HCT116 (cell line): Measurements from ENCODE around the gene NR6A1. TPM values are rescaled to one million over a fixed set of nuclear protein-coding genes. Genes with fewer than 3 reads are reported as not detected.

Experiments
- ATAC-seq: fragments of 200-7000 bp; cut with Tn5 transposase; 2 replicates; pipeline ENCODE4 v1.9.1; 2020; ENCODE audit warnings: mild to moderate bottlenecking, moderate library complexity
- BruUV-seq: library from RNA; stranded (reverse); fragments of 400-500 nt; replicated peaks from 2 replicates; lab custom pipeline; 2021; lab: Mats Ljungman, UMichigan
- CTCF ChIA-PET: fragments of 300-600 bp; sonication (Branson Sonifier 250); formaldehyde crosslinking; loops from one replicate; lab custom pipeline; 2021; ENCODE audit warnings: antibody characterized with exemption; lab: Charles Lee
- POLR2A ChIA-PET: fragments of 300-600, 350-600 bp; sonication (Branson Sonifier 250); formaldehyde crosslinking; loops from one replicate; lab custom pipeline; 2021; ENCODE audit warnings: antibody characterized with exemption; lab: Charles Lee
- RAD21 ChIA-PET, 2 experiments: fragments of 300-600 bp; sonication (Branson Sonifier 250); formaldehyde crosslinking; loops; one replicate each; lab custom pipeline; 2023; ENCODE audit warnings: low total read pairs in 2 of 2; ENCODE audit not compliant: uncharacterized antibody in 2 of 2, unreplicated experiment in 2 of 2, low non-redundant PET in 1 of 2; lab: Charles Lee
- DNase-seq: peaks from one replicate; pipeline ENCODE4 v3.0.0-alpha.2; 2010; ENCODE audit warnings: low read depth, low spot score
- H2AFZ ChIP-seq: fragments of 200-600 bp; shearing (Covaris generic), sonication (generic); 2 replicates; pipeline ENCODE4 v1.6.1; 2017; ENCODE audit warnings: low read depth, mixed run types, mixed read lengths, antibody characterized with exemption, low read length; ENCODE audit not compliant: poor library complexity, severe bottlenecking
- H3K27ac ChIP-seq: 2 replicates; pipeline ENCODE4 v1.5.1; 2012; ENCODE audit warnings: low read depth, low read length
- H3K27me3 ChIP-seq: fragments of 200-600 bp; sonication (generic); 2 replicates; pipeline ENCODE4 v1.6.1; 2016; ENCODE audit warnings: mixed run types, low read length, mixed read lengths; ENCODE audit not compliant: insufficient read depth
- H3K36me3 ChIP-seq, 2 experiments: fragments of 200-500 bp in 1 of 2; fragments of 200-600 bp in 1 of 2; sonication (Bioruptor generic) in 1 of 2; sonication (generic) in 1 of 2; 2 replicates each; pipeline versions ENCODE4 v1.5.1 to v1.6.1; 2014 to 2016; ENCODE audit warnings: low read length in 2 of 2, inconsistent platforms in 1 of 2, mixed read lengths in 1 of 2, mixed run types in 1 of 2; ENCODE audit not compliant: insufficient read depth in 2 of 2, control insufficient read depth in 1 of 2
- H3K4me1 ChIP-seq, 2 experiments: fragments of 200-600 bp in 1 of 2; sonication (generic) in 1 of 2; 2 replicates each; pipeline versions ENCODE4 v1.5.1 to v1.6.1; 2012 to 2017; ENCODE audit warnings: low read length in 2 of 2, inconsistent platforms in 1 of 2, mild to moderate bottlenecking in 1 of 2, mixed read lengths in 1 of 2, mixed run types in 1 of 2, moderate library complexity in 1 of 2; ENCODE audit not compliant: insufficient read depth in 2 of 2, control insufficient read depth in 1 of 2
- H3K4me2 ChIP-seq: fragments of 200-600 bp; sonication (generic); 2 replicates; pipeline ENCODE4 v1.6.1; 2017; ENCODE audit warnings: mixed run types, low read length, mixed read lengths
- H3K4me3 ChIP-seq, 2 experiments: fragments of 200-600 bp in 1 of 2; sonication (generic) in 1 of 2; replicated peaks in 1 of 2; 2 replicates each; pipeline ENCODE4 v1.5.1; 2011 to 2016; ENCODE audit warnings: low read length in 2 of 2, control low read depth in 1 of 2, low read depth in 1 of 2, mild to moderate bottlenecking in 1 of 2, mixed read lengths in 1 of 2, mixed run types in 1 of 2
- H3K79me2 ChIP-seq: fragments of 200-600 bp; sonication (generic); 2 replicates; pipeline ENCODE4 v1.6.1; 2017; ENCODE audit warnings: mild to moderate bottlenecking, mixed run types, low read length, moderate library complexity, mixed read lengths; ENCODE audit not compliant: insufficient read depth
- H3K9ac ChIP-seq: fragments of 200-600 bp; sonication (generic); 2 replicates; pipeline ENCODE4 v1.6.1; 2016; ENCODE audit warnings: low read length, mixed read lengths
- H3K9me2 ChIP-seq: fragments of 200-600 bp; sonication (generic), shearing (Covaris generic); 2 replicates; pipeline ENCODE4 v1.6.1; 2017; ENCODE audit warnings: mixed run types, mild to moderate bottlenecking, moderate library complexity; ENCODE audit not compliant: insufficient read depth
- H3K9me3 ChIP-seq, 2 experiments: fragments of 200-500 bp in 1 of 2; fragments of 200-600 bp in 1 of 2; sonication (Bioruptor generic) in 1 of 2; sonication (generic) in 1 of 2; 2 replicates each; pipeline ENCODE4 v1.6.1; 2014 to 2017; ENCODE audit warnings: low read length in 2 of 2, mixed read lengths in 2 of 2, inconsistent platforms in 1 of 2, low read depth in 1 of 2, mild to moderate bottlenecking in 1 of 2, mixed run types in 1 of 2, moderate library complexity in 1 of 2; ENCODE audit not compliant: control insufficient read depth in 1 of 2, insufficient read depth in 1 of 2
- H4K20me1 ChIP-seq: fragments of 200-600 bp; sonication (generic), shearing (Covaris generic); 2 replicates; pipeline ENCODE4 v1.6.1; 2017; ENCODE audit warnings: mixed run types, mild to moderate bottlenecking, moderate library complexity; ENCODE audit not compliant: insufficient read depth
- ATF3 ChIP-seq: IDR thresholded peaks from 2 replicates; pipeline ENCODE4 v1.6.1; 2012
- CBX3 ChIP-seq: IDR thresholded peaks from 2 replicates; pipeline ENCODE4 v1.6.1; 2012; ENCODE audit warnings: low read depth
- CEBPB ChIP-seq: IDR thresholded peaks from 2 replicates; pipeline ENCODE4 v1.6.1; 2012; ENCODE audit warnings: low read depth
- CTCF ChIP-seq, 3 experiments: fragments of 200-600 bp in 1 of 3; sonication (generic) in 1 of 3; IDR thresholded peaks in 2 of 3; conservative IDR thresholded peaks in 1 of 3; 2 replicates each; pipeline ENCODE4 v1.5.1; 2012 to 2017; ENCODE audit warnings: low read depth in 2 of 3, low read length in 2 of 3, antibody characterized with exemption in 1 of 3, borderline replicate concordance in 1 of 3, control low read depth in 1 of 3, mild to moderate bottlenecking in 1 of 3, mixed read lengths in 1 of 3, mixed run types in 1 of 3, moderate library complexity in 1 of 3; ENCODE audit not compliant: insufficient read depth in 1 of 3
- EGR1 ChIP-seq: IDR thresholded peaks from 2 replicates; pipeline ENCODE4 v1.6.1; 2012; ENCODE audit warnings: low read depth
- FOSL1 ChIP-seq: IDR thresholded peaks from 2 replicates; pipeline ENCODE4 v1.6.1; 2012; ENCODE audit warnings: low read depth
- MAX ChIP-seq: IDR thresholded peaks from 2 replicates; pipeline ENCODE4 v1.6.1; 2012
- POLR2A ChIP-seq: IDR thresholded peaks from 2 replicates; pipeline ENCODE4 v1.7.0; 2011; ENCODE audit warnings: borderline replicate concordance; ENCODE audit not compliant: insufficient read depth, insufficient read length; ENCODE audit errors: extremely low read depth
- POLR2AphosphoS5 ChIP-seq: IDR thresholded peaks from 2 replicates; pipeline ENCODE4 v1.6.1; 2011; ENCODE audit warnings: mild to moderate bottlenecking, low read depth, low read length, moderate library complexity
- RAD21 ChIP-seq: IDR thresholded peaks from 2 replicates; pipeline ENCODE4 v1.6.1; 2012; ENCODE audit warnings: low read depth, mild to moderate bottlenecking
- SIN3A ChIP-seq: IDR thresholded peaks from 2 replicates; pipeline ENCODE4 v1.6.1; 2012; ENCODE audit warnings: low read depth
- SP1 ChIP-seq: IDR thresholded peaks from 2 replicates; pipeline ENCODE4 v1.6.1; 2012; ENCODE audit warnings: low read depth
- TCF7L2 ChIP-seq: IDR thresholded peaks from 2 replicates; pipeline ENCODE4 v1.7.0; 2011; ENCODE audit warnings: borderline replicate concordance, inconsistent platforms; ENCODE audit not compliant: insufficient read depth, insufficient read length; ENCODE audit errors: extremely low read depth
- intact Hi-C: fragments of 100-400 bp; cut with micrococcal nuclease; formaldehyde crosslinking; loops from 2 replicates; pipeline ENCODE4 v1.10.0; 2022
- total RNA-seq: library from RNA; stranded (reverse); gene quantifications from one replicate; pipeline ENCODE4 v1.2.1, GENCODE V29; 2021; ENCODE audit not compliant: unreplicated experiment

NR6A1 gene
- total RNA-seq, 1 experiment from 2014 or later, result 9.9 TPM

- no TSS peak for BruUV-seq
- no peak overlapping the region for H3K4me3 ChIP-seq
- no peaks in the 10 kb centered on the region for H3K9me3 ChIP-seq
- H3K36me3 ChIP-seq, result no peaks in the 10 kb centered on the region
- H3K79me2 ChIP-seq, result no peaks in the 10 kb centered on the region
- H4K20me1 ChIP-seq, result no peaks in the 10 kb centered on the region
- ChIA-PET POLR2A (no interaction called here), RAD21 (no interaction called here), CTCF (no interaction called here)
- H3K4me1 ChIP-seq, result peaks cover 5 to 8% of the 10 kb centered on the region in 2 experiments; a peak in 3 of 4 replicates
- no peaks in the 10 kb centered on the region for H3K9me2 ChIP-seq
- TF ChIP-seq SP1 (no peak), SIN3A (no peak), EGR1 (no peak), ATF3 (no peak), CEBPB (no peak), CBX3 (no peak), FOSL1 (no peak), POLR2A (no peak), MAX (no peak), TCF7L2 (no peak), POLR2AphosphoS5 (no peak), CTCF (IDR thresholded peaks at IDR 0.05 in 2 of 3, conservative IDR thresholded peaks at IDR 0.05 in 1 of 3; ENCODE audit: borderline replicate concordance in 1 of 3, insufficient read depth in 1 of 3, low read depth in 2 of 3, low read length in 2 of 3) (no peak), RAD21 (no peak)
- no peak overlapping the region for H3K27ac ChIP-seq
- peak; percentile 33; the same call in 1 of the 2 replicates for ATAC-seq
- no peak for DNase-seq
- intact Hi-C loops, result no loop called here
- no peak overlapping the region; the same call in 1 of the 2 replicates for H3K4me2 ChIP-seq
- H3K9ac ChIP-seq, result no peak overlapping the region
- no peaks in the 10 kb centered on the region for H3K27me3 ChIP-seq
- H2AFZ ChIP-seq, result no peak overlapping the region
Measured at GRCh38 chr9:124513376-124513994, 257.6 kb downstream of the NR6A1 start.
